Lower leg skin (tissue), 4 donors: ENCODE data around the gene EHMT1. TPM values are rescaled to one million over a fixed set of nuclear protein-coding genes. Genes with fewer than 3 reads are reported as not detected.

ENCODE experiments used
- DNase-seq, 2 donors: peaks; one replicate each; pipeline ENCODE4 v3.0.0-alpha.2; 2019; ENCODE audit warnings: low spot score in 2 of 2
- H3K4me3 ChIP-seq: fragments of 200-600 bp; sonication (generic); 2 replicates; pipeline ENCODE4 v1.5.1; 2017; ENCODE audit warnings: mild to moderate bottlenecking, low read depth; ENCODE audit not compliant: poor library complexity, severe bottlenecking
- CTCF ChIP-seq, 3 donors: fragments of 450-650 bp; IDR thresholded peaks; one replicate each; pipeline ENCODE4 v1.5.1; 2016; ENCODE audit warnings: antibody characterized with exemption in 3 of 3, mild to moderate bottlenecking in 3 of 3, moderate library complexity in 2 of 3
- POLR2A ChIP-seq, 2 donors: fragments of 450-650 bp; IDR thresholded peaks; one replicate each; pipeline ENCODE4 v1.6.1; 2016 to 2017; ENCODE audit warnings: antibody characterized with exemption in 2 of 2, mild to moderate bottlenecking in 1 of 2, moderate library complexity in 1 of 2
- WGBS, 2 donors: methylation state at CpG; one replicate each; pipeline ENCODE4 v1.1.5; 2018; 5-methylcytosine and 5-hydroxymethylcytosine counted together
- intact Hi-C: fragments of 100-400 bp; cut with DNase I; formaldehyde crosslinking; loops from one replicate; pipeline ENCODE4 v1.15.0; 2023; ENCODE audit warnings: low total_unique reads
- total RNA-seq, 4 donors: library from RNA; depleted of rRNA; stranded (reverse); fragments of >200 nt; gene quantifications; one replicate each; pipeline ENCODE4 v1.1.0, GENCODE V29; 2016

The EHMT1 gene
- total RNA-seq, 4 donors from 2014 or later, result 64.2 to 128 (median 73.2) TPM

- TF ChIP-seq POLR2A (IDR thresholded peaks at IDR 0.05), result no peak
- no peak for TF ChIP-seq CTCF (IDR thresholded peaks at IDR 0.05)
- 78 to 83% methylated on average over 18 of the region's 18 CpGs for WGBS, 2 donors
- H3K4me3 ChIP-seq, result no peak overlapping the region
- intact Hi-C loops, result no loop called here
- no peak for DNase-seq
Measured at GRCh38 chr9:137682428-137683105, 63.8 kb downstream of the EHMT1 start.

- DNase-seq, result no peak
- TF ChIP-seq POLR2A (IDR thresholded peaks at IDR 0.05) (no peak), CTCF (IDR thresholded peaks at IDR 0.05) (no peak)
- WGBS, 2 donors, result 77 to 79% methylated on average over 6 of the region's 6 CpGs
- H3K4me3 ChIP-seq, result no peak overlapping the region
- intact Hi-C loops, result no loop called here
Measured at GRCh38 chr9:137683262-137683864, 64.6 kb downstream of the EHMT1 start.

- TF ChIP-seq CTCF (IDR thresholded peaks at IDR 0.05) (no peak), POLR2A (IDR thresholded peaks at IDR 0.05) (no peak)
- no peak for DNase-seq
- intact Hi-C loops, result no loop called here
- 87 to 89% methylated on average over 5 of the region's 5 CpGs for whole genome bisulfite sequencing, 2 donors
- no peak overlapping the region for H3K4me3 ChIP-seq
Measured at GRCh38 chr9:137685035-137685740, 66.4 kb downstream of the EHMT1 start.

- 74 to 82% methylated on average over 5 of the region's 5 CpGs for WGBS, 2 donors
- intact Hi-C loops, result no loop called here
- H3K4me3 ChIP-seq, result no peak overlapping the region
- no peak for TF ChIP-seq POLR2A (IDR thresholded peaks at IDR 0.05)
- no peak for TF ChIP-seq CTCF (IDR thresholded peaks at IDR 0.05)
- DNase-seq, result no peak
Measured at GRCh38 chr9:137685741-137686420, 67.1 kb downstream of the EHMT1 start.

GRCh38 chr9:137688261-137688660 lies 69.5 kb downstream of the EHMT1 start:
- DNase-seq, result no peak
- intact Hi-C loops, result no loop called here
- no peak overlapping the region for H3K4me3 ChIP-seq
- TF ChIP-seq CTCF (IDR thresholded peaks at IDR 0.05) (no peak), POLR2A (IDR thresholded peaks at IDR 0.05) (no peak)
- WGBS, 2 donors, result 91 to 96% methylated on average over 7 of the region's 7 CpGs
